ENCODE results near the gene PRSS36.

Gene PRSS36

GRCh38 chr16:31118223-31119155 lies 31.4 kb downstream of the PRSS36 start:
- ATAC-seq (replicated peaks; ENCODE audit: extremely low read depth, poor library complexity, severe bottlenecking), result no peak
- peaks cover 34% of the 10 kb centered on the region for H3K36me3 Mint-ChIP-seq (ENCODE audit: insufficient read depth)

DNA sequence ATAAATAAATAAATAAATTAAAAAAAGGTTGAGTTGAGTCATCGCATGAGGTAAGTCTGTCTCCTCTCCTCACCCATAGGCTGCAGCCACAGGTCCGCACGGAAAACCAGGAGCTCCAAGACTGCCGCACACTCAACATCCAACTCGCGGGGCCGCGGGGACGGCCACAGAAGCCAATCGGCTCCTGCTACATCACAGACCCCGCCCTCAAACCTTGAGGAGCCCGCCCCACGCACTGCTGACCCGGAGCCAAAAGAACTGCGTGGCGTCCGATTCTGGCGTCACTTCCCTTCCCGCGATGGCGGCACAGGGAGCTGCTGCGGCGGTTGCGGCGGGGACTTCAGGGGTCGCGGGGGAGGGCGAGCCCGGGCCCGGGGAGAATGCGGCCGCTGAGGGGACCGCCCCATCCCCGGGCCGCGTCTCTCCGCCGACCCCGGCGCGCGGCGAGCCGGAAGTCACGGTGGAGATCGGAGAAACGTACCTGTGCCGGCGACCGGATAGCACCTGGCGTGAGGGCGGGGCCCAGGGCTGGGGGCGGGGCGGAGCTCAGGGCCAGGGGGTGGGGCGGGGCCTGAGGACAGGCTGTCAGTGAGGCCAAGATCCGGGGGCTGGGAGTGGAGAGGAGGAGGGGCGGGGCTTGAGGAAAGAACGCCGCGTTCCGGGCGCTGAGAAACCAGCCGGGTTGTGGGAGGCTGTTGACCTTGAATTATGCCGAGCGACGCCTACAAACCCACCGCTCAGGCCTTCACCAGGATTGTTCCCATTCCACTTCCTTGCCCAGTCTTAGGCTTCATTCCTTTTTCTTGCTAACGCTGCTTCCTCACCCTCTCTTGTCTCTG lies 32.3 kb downstream of the PRSS36 start, which contains the start of gene KAT8:
Gene KAT8 (plus strand): TSS at position 281 of the 839 bp plus-strand sequence. CDS start 18 bp downstream, at position 299.
- ATAC-seq (replicated peaks; ENCODE audit: extremely low read depth, poor library complexity, severe bottlenecking), result peak; percentile 96

More at GRCh38 chr16:31118223-31119155, 31.4 kb downstream of the PRSS36 start:
- peaks cover 11% of the 10 kb centered on the region for H3K4me1 Mint-ChIP-seq
- H3K27ac Mint-ChIP-seq (ENCODE audit: low read depth), result peak overlapping the region; percentile 58
- H3K4me3 Mint-ChIP-seq, result peak overlapping the region; percentile 73
- DNase-seq (ENCODE audit: low spot score in 2 of 2), result no peak
- H3K27me3 Mint-ChIP-seq, result no peaks in the 10 kb centered on the region
- no peaks in the 10 kb centered on the region for H3K9me3 Mint-ChIP-seq

GRCh38 chr16:31114468-31114867 lies 35.4 kb downstream of the PRSS36 start:
- Mint-ChIP-seq H3K4me3 (no peak overlapping the region), H3K36me3 (ENCODE audit: insufficient read depth) (peaks cover 5% of the 10 kb centered on the region), H3K27ac (ENCODE audit: low read depth) (peak overlapping the region; percentile 35), H3K27me3 (no peaks in the 10 kb centered on the region), H3K9me3 (no peaks in the 10 kb centered on the region), H3K4me1 (peaks cover 14% of the 10 kb centered on the region)
- DNase-seq (ENCODE audit: low spot score in 2 of 2) (no peak), ATAC-seq (replicated peaks; ENCODE audit: extremely low read depth, poor library complexity, severe bottlenecking) (no peak)

More for the DNA sequence above, 32.3 kb downstream of the PRSS36 start, which contains the start of gene KAT8:
- no peaks in the 10 kb centered on the region for H3K27me3 Mint-ChIP-seq
- peak within 1 kb of the TSS; percentile 73 for H3K4me3 Mint-ChIP-seq
- peaks cover 11% of the 10 kb centered on the region for H3K4me1 Mint-ChIP-seq
- H3K36me3 Mint-ChIP-seq (ENCODE audit: insufficient read depth), result peaks cover 27% of the 10 kb centered on the region
- DNase-seq (ENCODE audit: low spot score in 2 of 2), result peak; percentile 92 to 96
- H3K27ac Mint-ChIP-seq (ENCODE audit: low read depth), result peak within 1 kb of the TSS; percentile 58
- no peaks in the 10 kb centered on the region for H3K9me3 Mint-ChIP-seq

DNA sequence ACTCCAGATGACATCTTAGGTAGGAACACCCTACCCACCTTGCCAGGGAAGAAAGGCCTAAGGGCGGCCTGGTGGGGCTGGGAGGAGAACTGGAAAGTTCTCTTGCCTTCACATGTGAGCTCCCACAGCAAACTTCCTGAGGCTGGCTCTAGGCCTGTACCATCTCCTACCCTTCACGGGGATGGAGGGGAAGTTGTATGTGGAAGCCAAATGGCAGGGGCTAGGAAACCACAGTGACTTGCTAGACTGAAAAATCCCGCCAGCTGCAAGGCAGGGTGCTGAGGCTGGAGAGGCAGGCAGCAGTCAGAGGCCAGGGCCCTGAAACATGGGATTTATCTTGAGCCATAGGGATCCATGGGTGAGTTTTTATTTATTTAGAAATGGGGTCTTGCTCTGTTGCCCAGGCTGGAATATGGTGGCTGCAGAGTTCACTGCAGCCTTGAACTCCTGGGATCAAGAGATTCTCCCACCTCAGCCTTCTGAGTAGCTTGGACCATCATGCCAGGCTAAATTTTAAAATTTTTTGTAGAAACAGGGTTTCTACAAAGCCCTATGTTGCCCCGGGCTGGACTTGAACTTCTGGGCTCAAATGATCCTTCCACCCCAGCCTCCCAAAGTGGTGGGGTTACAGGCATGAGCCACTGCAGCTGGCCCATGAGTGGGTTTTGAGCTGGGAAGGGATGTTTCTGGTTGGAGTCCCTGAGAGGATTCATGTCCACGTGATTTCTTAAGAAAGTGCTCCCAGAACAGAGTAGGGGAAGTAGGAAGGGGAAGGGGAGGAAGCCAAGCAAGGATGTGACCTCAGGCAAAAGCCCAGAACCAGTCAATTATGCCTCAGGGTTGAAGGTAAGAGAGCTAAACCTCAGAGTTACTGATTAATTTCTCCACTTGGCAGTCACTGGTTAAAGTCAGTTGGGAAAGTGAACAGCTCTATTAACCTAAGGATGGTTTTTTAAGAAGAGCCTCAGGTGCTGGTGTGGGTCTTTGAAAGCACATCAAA lies 36.4 kb downstream of the PRSS36 start:
- Mint-ChIP-seq H3K9me3 (no peaks in the 10 kb centered on the region), H3K36me3 (ENCODE audit: insufficient read depth) (peaks cover 5% of the 10 kb centered on the region), H3K4me3 (no peak overlapping the region), H3K27me3 (no peaks in the 10 kb centered on the region), H3K27ac (ENCODE audit: low read depth) (no peak overlapping the region), H3K4me1 (peaks cover 13% of the 10 kb centered on the region)
- ATAC-seq (replicated peaks; ENCODE audit: extremely low read depth, poor library complexity, severe bottlenecking) (no peak), DNase-seq (ENCODE audit: low spot score in 2 of 2) (no peak)

- no peaks in the 10 kb centered on the region for H3K9me3 Mint-ChIP-seq
- peaks cover 5% of the 10 kb centered on the region for H3K36me3 Mint-ChIP-seq (ENCODE audit: insufficient read depth)
- H3K4me3 Mint-ChIP-seq, result no peak overlapping the region
- no peaks in the 10 kb centered on the region for H3K27me3 Mint-ChIP-seq
- DNase-seq (ENCODE audit: low spot score in 2 of 2) (no peak), ATAC-seq (replicated peaks; ENCODE audit: extremely low read depth, poor library complexity, severe bottlenecking) (no peak)
- peaks cover 10% of the 10 kb centered on the region for H3K4me1 Mint-ChIP-seq
- H3K27ac Mint-ChIP-seq (ENCODE audit: low read depth), result no peak overlapping the region
Measured at GRCh38 chr16:31112711-31113110, 37.2 kb downstream of the PRSS36 start.

- peaks cover 15% of the 10 kb centered on the region for H3K4me1 Mint-ChIP-seq
- H3K27ac Mint-ChIP-seq (ENCODE audit: low read depth), result no peak overlapping the region
- no peak overlapping the region for H3K4me3 Mint-ChIP-seq
- H3K27me3 Mint-ChIP-seq, result no peaks in the 10 kb centered on the region
- DNase-seq (ENCODE audit: low spot score in 2 of 2), result no peak
- H3K9me3 Mint-ChIP-seq, result no peaks in the 10 kb centered on the region
- peaks cover 5% of the 10 kb centered on the region for H3K36me3 Mint-ChIP-seq (ENCODE audit: insufficient read depth)
- ATAC-seq (replicated peaks; ENCODE audit: extremely low read depth, poor library complexity, severe bottlenecking), result no peak
Measured at GRCh38 chr16:31111881-31112466, 37.9 kb downstream of the PRSS36 start.

GRCh38 chr16:31110106-31111034 lies 39.5 kb downstream of the PRSS36 start:
- Mint-ChIP-seq H3K27ac (ENCODE audit: low read depth) (no peak overlapping the region), H3K27me3 (no peaks in the 10 kb centered on the region), H3K9me3 (no peaks in the 10 kb centered on the region), H3K4me1 (peaks cover 15% of the 10 kb centered on the region), H3K4me3 (peak overlapping the region; percentile 82), H3K36me3 (ENCODE audit: insufficient read depth) (peaks cover 3% of the 10 kb centered on the region)
- DNase-seq (ENCODE audit: low spot score in 2 of 2) (no peak), ATAC-seq (replicated peaks; ENCODE audit: extremely low read depth, poor library complexity, severe bottlenecking) (no peak)

DNA sequence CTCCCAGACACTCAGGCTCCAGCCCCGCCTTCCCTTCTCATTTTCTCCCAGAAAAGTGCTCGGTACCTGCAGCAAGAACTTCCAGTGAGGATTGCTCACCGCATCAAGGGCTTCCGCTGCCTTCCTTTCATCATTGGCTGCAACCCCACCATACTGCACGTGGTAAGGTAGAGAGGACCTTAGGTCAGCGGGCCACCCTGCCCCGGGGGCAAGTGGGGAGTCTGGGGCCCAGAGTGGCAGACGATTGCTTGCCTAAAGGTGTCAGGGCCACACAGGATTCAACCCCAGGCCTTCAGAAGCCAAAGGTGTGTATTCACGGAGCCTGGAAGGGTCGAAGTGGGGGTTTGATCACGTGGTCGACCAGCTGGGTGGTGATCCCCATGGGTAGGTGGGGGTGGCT lies 40.2 kb downstream of the PRSS36 start:
- Mint-ChIP-seq H3K27me3 (no peaks in the 10 kb centered on the region), H3K27ac (ENCODE audit: low read depth) (no peak overlapping the region), H3K4me3 (peak overlapping the region; percentile 82), H3K4me1 (peaks cover 15% of the 10 kb centered on the region), H3K36me3 (ENCODE audit: insufficient read depth) (peaks cover 3% of the 10 kb centered on the region), H3K9me3 (no peaks in the 10 kb centered on the region)
- DNase-seq (ENCODE audit: low spot score in 2 of 2) (no peak), ATAC-seq (replicated peaks; ENCODE audit: extremely low read depth, poor library complexity, severe bottlenecking) (no peak)

DNA sequence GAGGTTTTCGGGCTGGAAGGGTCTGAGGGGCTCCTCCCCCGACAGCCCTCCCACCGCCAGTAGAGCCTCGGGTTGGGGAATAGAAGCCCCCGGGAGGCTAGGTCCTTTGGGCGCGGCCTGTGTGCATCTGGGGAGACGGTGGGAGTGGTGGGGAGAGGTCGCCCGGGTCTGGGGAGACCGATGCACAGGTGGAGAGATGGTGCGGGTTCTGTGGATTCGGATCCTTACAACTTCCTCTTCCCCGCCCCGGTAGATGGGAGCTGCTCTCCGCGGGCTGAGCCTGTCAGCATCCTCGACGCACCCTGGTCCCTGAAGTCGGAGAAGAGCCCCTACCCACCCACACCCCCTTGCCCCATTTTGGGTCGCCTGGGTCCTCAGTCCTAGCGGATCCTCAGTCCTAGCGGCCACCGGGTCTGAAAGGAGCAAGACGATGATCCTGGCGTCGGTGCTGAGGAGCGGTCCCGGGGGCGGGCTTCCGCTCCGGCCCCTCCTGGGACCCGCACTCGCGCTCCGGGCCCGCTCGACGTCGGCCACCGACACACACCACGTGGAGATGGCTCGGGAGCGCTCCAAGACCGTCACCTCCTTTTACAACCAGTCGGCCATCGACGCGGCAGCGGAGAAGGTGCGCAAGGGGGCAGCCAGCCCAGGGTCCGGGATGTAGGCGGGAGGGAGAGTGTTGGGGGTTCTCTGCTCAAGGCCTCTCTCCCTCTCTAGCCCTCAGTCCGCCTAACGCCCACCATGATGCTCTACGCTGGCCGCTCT lies 40.9 kb downstream of the PRSS36 start:
- H3K9me3 Mint-ChIP-seq, result no peaks in the 10 kb centered on the region
- no peaks in the 10 kb centered on the region for H3K27me3 Mint-ChIP-seq
- DNase-seq (ENCODE audit: low spot score in 2 of 2) (no peak), ATAC-seq (replicated peaks; ENCODE audit: extremely low read depth, poor library complexity, severe bottlenecking) (no peak)
- peaks cover 15% of the 10 kb centered on the region for H3K4me1 Mint-ChIP-seq
- H3K36me3 Mint-ChIP-seq (ENCODE audit: insufficient read depth), result peaks cover 3% of the 10 kb centered on the region
- H3K4me3 Mint-ChIP-seq, result peak overlapping the region; percentile 86
- peak overlapping the region; percentile 80 for H3K27ac Mint-ChIP-seq (ENCODE audit: low read depth)

DNA sequence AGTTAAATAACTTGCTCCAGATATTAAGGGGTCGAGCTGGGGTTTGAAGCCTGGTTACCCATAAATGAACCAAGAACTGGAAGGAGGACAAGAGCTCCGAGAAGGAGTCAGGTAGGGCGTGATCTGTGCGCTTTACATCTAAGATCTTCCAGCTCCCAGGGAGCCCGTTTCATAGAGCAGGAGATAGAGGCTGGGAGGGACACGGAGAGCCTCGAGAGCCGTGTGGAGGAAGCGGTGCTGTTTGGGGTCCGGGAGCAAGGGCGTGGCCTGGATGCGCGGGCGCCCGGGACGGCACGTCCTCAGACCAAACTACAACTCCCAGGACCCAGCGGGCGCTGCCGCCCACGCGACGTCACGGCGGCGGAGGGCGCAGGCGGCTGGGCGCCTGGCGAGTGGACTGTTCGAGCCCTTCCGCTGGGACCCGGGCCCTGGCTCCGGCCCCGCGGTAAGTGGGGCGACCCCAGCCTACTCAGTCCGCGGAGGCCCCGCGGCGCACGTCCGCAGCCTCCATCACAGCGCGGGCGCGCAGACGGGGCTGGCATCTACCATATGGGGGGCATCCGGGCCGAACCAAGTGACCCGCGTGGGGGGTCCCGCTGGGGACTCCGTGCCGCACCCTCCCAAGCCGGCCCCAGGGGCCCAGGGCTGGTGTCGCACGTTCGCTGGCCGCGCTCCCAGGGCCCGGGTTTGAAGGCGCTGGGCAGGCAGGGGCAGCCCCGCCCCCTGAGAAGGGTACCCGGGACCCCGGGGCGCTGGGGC lies 41.7 kb downstream of the PRSS36 start, which contains the start of gene BCKDK:
Gene BCKDK (plus strand): TSS at position 352 of the 759 bp plus-strand sequence. CDS start 838 bp downstream, outside the sequence.
- Mint-ChIP-seq H3K4me3 (peak within 1 kb of the TSS; percentile 86), H3K9me3 (no peaks in the 10 kb centered on the region), H3K4me1 (peaks cover 15% of the 10 kb centered on the region), H3K36me3 (ENCODE audit: insufficient read depth) (peaks cover 3% of the 10 kb centered on the region), H3K27me3 (no peaks in the 10 kb centered on the region), H3K27ac (ENCODE audit: low read depth) (peak within 1 kb of the TSS; percentile 80)
- ATAC-seq (replicated peaks; ENCODE audit: extremely low read depth, poor library complexity, severe bottlenecking) (peak; percentile 69), DNase-seq (ENCODE audit: low spot score in 2 of 2) (no peak)
